WERI-Rb-1 (cell line): ENCODE results near the gene ANKS1A.

Source experiments
- DNase-seq: peaks from one replicate; pipeline ENCODE4 v3.0.0-alpha.2; 2020
- H3K27ac ChIP-seq: fragments of 250-450 bp; sonication (Bioruptor Pico); 2 replicates; pipeline ENCODE4 v1.5.1; 2020; ENCODE audit warnings: mild to moderate bottlenecking, moderate library complexity
- H3K27me3 ChIP-seq: fragments of 250-450 bp; sonication (Bioruptor Pico); 2 replicates; pipeline ENCODE4 v1.5.1; 2021; ENCODE audit warnings: mild to moderate bottlenecking, low read depth, moderate library complexity; ENCODE audit not compliant: insufficient read depth, severe bottlenecking
- H3K36me3 ChIP-seq: fragments of 250-450 bp; sonication (Bioruptor Pico); 2 replicates; pipeline ENCODE4 v1.5.1; 2020; ENCODE audit warnings: mild to moderate bottlenecking, moderate library complexity
- H3K4me3 ChIP-seq: 2 replicates; pipeline ENCODE4 v1.5.1; 2011; ENCODE audit warnings: low read depth, mild to moderate bottlenecking, control low read depth, low read length
- H3K9me3 ChIP-seq: fragments of 250-450 bp; sonication (Bioruptor Pico); 2 replicates; pipeline ENCODE4 v1.5.1; 2021; ENCODE audit warnings: mild to moderate bottlenecking, moderate library complexity; ENCODE audit not compliant: severe bottlenecking
- CTCF ChIP-seq: IDR thresholded peaks from 2 replicates; pipeline ENCODE4 v1.5.1; 2011; ENCODE audit warnings: low read depth, mild to moderate bottlenecking, control low read depth, inconsistent platforms, low read length

Gene ANKS1A

DNA sequence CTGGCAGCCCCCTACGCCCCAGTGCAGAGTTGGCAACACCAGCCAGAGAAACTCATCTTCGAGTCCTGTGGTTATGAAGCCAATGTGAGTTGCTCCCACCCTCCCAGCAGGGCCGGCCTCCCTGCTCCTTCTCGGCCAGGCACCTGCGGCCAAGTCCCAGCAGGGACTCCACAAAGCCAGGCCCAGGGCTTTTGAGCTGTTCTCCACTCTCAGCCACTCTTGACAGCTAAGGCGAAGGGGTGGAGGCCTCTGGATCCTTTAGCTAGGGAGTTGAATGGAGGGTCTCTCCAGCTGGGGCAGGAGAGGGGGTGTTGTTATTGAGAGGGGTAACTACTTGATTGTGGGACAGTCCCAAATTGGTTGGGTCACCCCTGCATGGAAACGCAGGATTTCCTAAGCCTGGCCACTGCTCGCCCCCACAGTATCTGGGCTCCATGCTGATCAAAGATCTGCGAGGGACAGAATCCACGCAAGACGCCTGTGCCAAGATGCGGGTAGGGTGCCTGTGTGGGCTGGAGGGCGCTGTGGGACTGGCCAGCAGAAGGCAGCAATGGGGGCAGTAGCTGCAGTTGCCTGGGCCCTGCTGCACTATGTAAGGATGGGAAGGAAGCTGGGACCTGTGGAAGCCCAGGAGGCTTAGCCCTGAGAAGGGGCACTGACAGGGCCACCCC lies 193.8 kb downstream of the ANKS1A start:
- H3K9me3 ChIP-seq = no peaks in the 10 kb centered on the region
- TF ChIP-seq CTCF = no peak
- no peak overlapping the region for H3K27ac ChIP-seq
- no peaks in the 10 kb centered on the region for H3K27me3 ChIP-seq
- DNase-seq = no peak
- no peak overlapping the region for H3K4me3 ChIP-seq
- H3K36me3 ChIP-seq = peaks cover 92% of the 10 kb centered on the region

DNA sequence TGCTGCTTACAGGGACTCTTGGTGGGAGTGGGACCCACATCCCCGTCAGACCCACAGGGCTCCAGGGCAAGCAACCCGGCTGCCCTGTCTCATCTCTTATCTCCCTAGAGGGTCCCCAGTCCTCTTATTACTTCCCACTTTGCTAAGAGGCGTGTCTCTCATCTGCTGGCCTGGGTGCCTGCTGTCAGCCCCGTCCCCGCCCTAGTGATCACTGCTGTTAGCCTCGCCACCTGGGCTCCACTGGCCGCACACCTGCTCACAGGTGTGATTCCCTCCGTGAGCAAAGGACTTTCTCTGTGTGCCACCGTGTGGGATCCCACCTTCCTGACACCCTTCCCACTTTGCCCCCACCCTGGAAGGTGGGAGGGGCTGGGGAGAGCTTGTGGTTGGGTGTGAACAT lies 194.5 kb downstream of the ANKS1A start:
- no peak overlapping the region for H3K27ac ChIP-seq
- no peaks in the 10 kb centered on the region for H3K27me3 ChIP-seq
- H3K4me3 ChIP-seq = no peak overlapping the region
- DNase-seq = no peak
- H3K36me3 ChIP-seq = peaks cover 95% of the 10 kb centered on the region
- TF ChIP-seq CTCF = no peak
- H3K9me3 ChIP-seq = no peaks in the 10 kb centered on the region

- no peak for TF ChIP-seq CTCF
- H3K4me3 ChIP-seq = no peak overlapping the region
- no peak overlapping the region for H3K27ac ChIP-seq
- H3K36me3 ChIP-seq = peaks cover 95% of the 10 kb centered on the region
- no peaks in the 10 kb centered on the region for H3K27me3 ChIP-seq
- H3K9me3 ChIP-seq = no peaks in the 10 kb centered on the region
- no peak for DNase-seq
These were observed 195.0 kb downstream of the ANKS1A start for GRCh38 chr6:35084041-35084491.

GRCh38 chr6:35084511-35085203 lies 195.6 kb downstream of the ANKS1A start:
- no peak for TF ChIP-seq CTCF
- Histone ChIP-seq H3K27me3 (no peaks in the 10 kb centered on the region), H3K4me3 (no peak overlapping the region), H3K27ac (no peak overlapping the region), H3K36me3 (peaks cover 94% of the 10 kb centered on the region), H3K9me3 (no peaks in the 10 kb centered on the region)
- DNase-seq = no peak

- H3K4me3 ChIP-seq = no peak overlapping the region
- 0 out of 2 replicates have a peak, but pooled peaks have one; percentile 1 for TF ChIP-seq CTCF
- no peaks in the 10 kb centered on the region for H3K27me3 ChIP-seq
- H3K36me3 ChIP-seq = peaks cover 87% of the 10 kb centered on the region
- H3K27ac ChIP-seq = 0 out of 2 replicates have a peak overlapping the region, but pooled peaks have one; percentile 0
- no peaks in the 10 kb centered on the region for H3K9me3 ChIP-seq
- no peak for DNase-seq
These were observed 196.6 kb downstream of the ANKS1A start for GRCh38 chr6:35085359-35086281.
